Muscle layer of duodenum (tissue), 2 donors: Measurements from ENCODE around the gene C22orf42.
A peak's percentile ranks its signal among the peaks of the same experiment; 100 is the strongest.
"Not testable (repeated sequence)": the region's sequence is repeated elsewhere in the genome, so short reads cannot be mapped to it uniquely, and the experiment has no call there.

ENCODE experiments used
- H3K27ac ChIP-seq: one replicate; pipeline ENCODE4 v1.7.0; 2013; ENCODE audit warnings: mild to moderate bottlenecking, low read length
- H3K27me3 ChIP-seq: one replicate; pipeline ENCODE4 v1.7.0; 2013; ENCODE audit warnings: low read depth, mild to moderate bottlenecking, control low read depth, low read length
- H3K36me3 ChIP-seq, 2 donors: one replicate each; pipeline ENCODE4 v1.7.0; 2013; ENCODE audit warnings: low read length in 2 of 2, control low read depth in 1 of 2, mild to moderate bottlenecking in 1 of 2; ENCODE audit not compliant: insufficient read depth in 2 of 2, control insufficient read depth in 1 of 2
- H3K4me1 ChIP-seq, 2 donors: one replicate each; pipeline ENCODE4 v1.7.0; 2013; ENCODE audit warnings: low read length in 2 of 2, mild to moderate bottlenecking in 2 of 2, control low read depth in 1 of 2, moderate library complexity in 1 of 2; ENCODE audit not compliant: insufficient read depth in 2 of 2, control insufficient read depth in 1 of 2
- H3K4me3 ChIP-seq, 2 donors: one replicate each; pipeline ENCODE4 v1.7.0; 2013; ENCODE audit warnings: low read length in 2 of 2, low read depth in 1 of 2, mild to moderate bottlenecking in 1 of 2
- H3K9me3 ChIP-seq, 2 donors: one replicate each; pipeline ENCODE4 v1.7.0; 2013; ENCODE audit warnings: low read length in 2 of 2, control low read depth in 1 of 2, mild to moderate bottlenecking in 1 of 2; ENCODE audit not compliant: control insufficient read depth in 1 of 2
- donor health status: healthy.

C22orf42 gene

DNA sequence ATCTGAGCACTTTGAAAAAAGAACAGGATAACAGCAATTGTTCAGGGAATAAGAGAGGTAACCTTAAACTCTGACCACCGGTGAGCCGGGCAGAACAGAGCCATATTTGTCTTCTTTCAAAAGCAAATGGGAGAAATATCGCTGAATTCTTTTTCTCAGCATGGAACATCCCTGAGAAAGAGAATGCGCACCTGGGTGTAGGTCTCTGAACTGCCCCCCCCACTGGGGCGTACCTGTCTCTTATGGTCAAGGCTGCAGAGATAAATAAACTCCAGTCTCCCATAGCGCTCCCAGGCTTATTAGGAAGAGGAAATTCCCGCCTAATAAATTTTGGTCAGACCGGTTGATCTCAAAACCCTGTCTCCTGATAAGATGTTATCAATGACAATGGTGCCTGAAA lies 12.0 kb downstream of the C22orf42 start:
- not testable (repeated sequence) for H3K4me3 ChIP-seq, H3K27ac ChIP-seq, H3K36me3 ChIP-seq, H3K27me3 ChIP-seq, H3K4me1 ChIP-seq, H3K9me3 ChIP-seq

DNA sequence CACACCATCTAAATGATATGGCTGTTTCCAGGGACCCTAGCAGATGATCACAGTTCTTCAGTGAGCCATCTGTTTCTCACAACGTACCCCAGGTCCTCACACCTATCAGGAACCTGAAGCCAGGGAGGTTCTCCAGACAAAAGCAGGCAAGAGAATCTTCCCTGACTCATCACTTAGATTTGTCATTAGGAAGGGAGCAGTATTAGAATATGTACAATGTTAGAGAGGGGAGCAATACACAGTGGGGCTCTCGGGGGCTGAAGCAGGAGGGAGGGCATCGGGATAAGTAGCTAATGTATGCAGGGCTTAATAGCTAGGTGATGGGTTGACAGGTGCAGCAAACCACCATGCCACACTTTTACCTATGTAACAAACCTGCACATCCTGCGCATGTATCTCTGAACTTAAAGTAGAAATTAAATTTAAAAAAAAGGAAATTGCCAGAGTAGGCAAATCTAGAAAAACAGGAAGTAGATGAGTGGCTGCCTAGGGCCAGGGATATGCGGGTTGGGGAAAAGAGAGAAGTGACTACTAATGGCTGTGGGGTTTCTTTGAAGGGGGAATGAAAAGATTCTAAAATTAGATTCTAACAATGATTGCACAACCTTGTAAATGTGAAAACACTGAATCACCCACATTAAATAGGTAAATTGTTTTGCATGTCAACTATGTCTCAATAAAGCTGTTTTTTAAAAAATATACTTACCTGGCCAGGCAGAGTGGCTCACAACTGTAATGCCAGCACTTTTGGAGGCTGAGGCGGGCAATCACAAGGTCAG lies 14.4 kb downstream of the C22orf42 start:
- H3K9me3 ChIP-seq = no peaks in the 10 kb centered on the region
- H3K27ac ChIP-seq = no peak overlapping the region
- H3K4me1 ChIP-seq = no peaks in the 10 kb centered on the region
- H3K27me3 ChIP-seq = no peaks in the 10 kb centered on the region
- no peaks in the 10 kb centered on the region for H3K36me3 ChIP-seq
- no peak overlapping the region for H3K4me3 ChIP-seq

DNA sequence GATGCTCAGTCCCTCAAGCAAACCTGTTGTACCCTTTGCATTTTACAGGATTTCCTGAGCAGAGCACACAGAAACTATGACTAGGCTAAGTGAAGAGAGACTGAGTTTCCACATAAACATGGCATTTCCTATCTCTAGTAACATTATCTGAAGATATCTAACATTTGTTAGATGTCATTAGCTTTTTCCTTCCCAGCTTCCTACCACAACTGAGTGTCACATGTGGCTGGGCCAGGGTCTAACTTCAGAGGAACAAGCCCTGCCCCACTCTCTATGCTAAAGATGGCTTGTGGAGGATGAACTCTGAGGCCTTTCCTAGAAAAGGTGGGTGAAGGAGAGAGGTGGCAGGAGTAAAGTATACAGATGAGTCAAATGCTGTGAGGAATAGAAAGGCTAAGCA lies 16.5 kb downstream of the C22orf42 start:
- H3K36me3 ChIP-seq = no peaks in the 10 kb centered on the region
- no peak overlapping the region for H3K27ac ChIP-seq
- H3K4me1 ChIP-seq = no peaks in the 10 kb centered on the region
- H3K4me3 ChIP-seq = no peak overlapping the region
- no peaks in the 10 kb centered on the region for H3K27me3 ChIP-seq
- H3K9me3 ChIP-seq = no peaks in the 10 kb centered on the region

DNA sequence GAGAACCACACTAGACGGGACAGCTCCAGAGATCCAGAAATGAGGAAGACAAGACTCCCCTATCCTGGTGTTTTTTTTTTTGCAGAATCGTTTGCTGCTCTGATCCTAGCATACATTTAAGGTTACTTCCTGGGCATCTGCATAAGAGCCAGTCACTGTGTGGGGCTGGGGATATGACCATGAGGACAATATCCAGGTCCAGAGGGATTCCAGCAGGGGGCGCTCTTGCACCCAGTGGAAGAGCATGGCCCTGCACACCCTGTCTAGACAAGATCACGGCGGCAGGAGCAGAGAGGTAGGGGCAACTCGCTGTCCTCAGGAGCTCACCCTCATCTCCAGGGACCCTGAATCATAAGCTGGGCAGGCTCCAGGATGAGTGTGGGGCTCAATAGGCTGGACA lies 18.4 kb downstream of the C22orf42 start:
- H3K4me3 ChIP-seq, H3K4me1 ChIP-seq, H3K27ac ChIP-seq, H3K27me3 ChIP-seq, H3K9me3 ChIP-seq, H3K36me3 ChIP-seq: not testable (repeated sequence)

DNA sequence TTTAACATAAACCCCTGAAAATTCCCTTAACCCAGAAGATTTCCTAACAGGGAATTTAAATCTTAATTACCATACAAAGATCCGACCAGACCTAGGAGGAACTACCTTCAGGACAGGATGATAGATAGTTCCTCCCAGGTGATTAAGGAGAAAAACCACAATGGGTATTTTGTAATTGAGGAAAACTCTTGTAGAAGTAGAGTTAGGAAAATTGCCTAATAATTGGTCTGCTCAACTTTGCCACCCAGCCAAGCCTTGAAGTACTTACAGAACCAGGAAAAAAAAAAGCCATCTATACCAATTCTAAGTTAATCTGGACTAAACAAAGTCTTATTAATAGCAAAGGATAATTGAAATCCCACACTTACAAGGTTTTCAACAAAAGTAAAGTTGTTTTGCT lies 20.5 kb downstream of the C22orf42 start:
- not testable (repeated sequence) for H3K27ac ChIP-seq, H3K4me1 ChIP-seq

DNA sequence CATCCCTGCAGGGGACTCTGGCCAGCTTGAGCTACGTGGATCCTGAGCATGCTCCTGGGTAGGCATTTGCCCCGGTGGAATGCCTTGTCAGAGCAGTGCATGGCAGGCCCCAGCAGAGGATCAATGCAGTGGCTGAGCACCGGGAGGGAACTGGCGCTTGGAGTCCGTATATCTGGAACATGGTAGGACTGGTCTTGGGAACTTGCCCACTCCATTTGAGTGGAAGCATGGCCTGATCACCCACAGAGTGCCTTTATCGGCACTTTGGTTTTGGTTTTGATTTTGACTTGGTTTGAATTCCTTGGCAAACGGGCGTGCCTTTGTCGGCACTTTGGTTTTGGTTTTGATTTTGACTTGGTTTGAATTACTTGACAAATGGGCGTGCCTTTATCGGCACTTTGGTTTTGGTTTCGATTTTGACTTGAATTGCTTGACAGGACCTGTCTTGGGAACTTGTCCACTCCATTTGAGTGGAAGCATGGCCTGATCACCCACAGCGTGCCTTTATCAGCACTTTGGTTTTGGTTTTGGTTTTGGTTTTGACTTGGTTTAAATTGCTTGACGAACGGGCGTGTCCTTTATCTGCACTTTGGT lies 21.3 kb downstream of the C22orf42 start:
- H3K4me1 ChIP-seq, H3K27ac ChIP-seq, H3K36me3 ChIP-seq, H3K27me3 ChIP-seq, H3K9me3 ChIP-seq: not testable (repeated sequence)
- H3K4me3 ChIP-seq = peak overlapping the region; percentile 0 to 61

More for the DNA sequence above, 20.5 kb downstream of the C22orf42 start:
- not testable (repeated sequence) for H3K9me3 ChIP-seq, H3K27me3 ChIP-seq, H3K36me3 ChIP-seq, H3K4me3 ChIP-seq

DNA sequence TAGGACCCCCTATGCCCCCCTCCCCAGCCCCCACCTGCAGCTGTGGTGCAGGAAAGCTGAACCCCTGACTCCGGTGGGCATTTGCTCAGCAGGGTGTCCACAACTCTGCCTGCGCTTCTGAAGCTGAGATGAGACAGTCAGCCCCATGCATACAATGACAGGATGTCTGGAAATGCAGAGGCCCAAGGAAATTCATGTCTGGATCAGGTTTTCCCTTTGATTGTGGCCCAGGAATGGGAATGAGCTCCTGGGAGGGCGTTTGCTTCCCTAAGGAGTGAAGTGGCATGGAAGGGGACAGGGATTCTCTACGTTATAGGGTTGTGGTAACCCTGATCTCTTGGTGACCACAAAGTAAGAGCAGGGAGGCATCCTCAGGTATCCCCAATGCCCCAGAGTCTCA lies 22.2 kb downstream of the C22orf42 start:
- H3K9me3 ChIP-seq, H3K36me3 ChIP-seq, H3K4me1 ChIP-seq, H3K27ac ChIP-seq, H3K4me3 ChIP-seq, H3K27me3 ChIP-seq: not testable (repeated sequence)

DNA sequence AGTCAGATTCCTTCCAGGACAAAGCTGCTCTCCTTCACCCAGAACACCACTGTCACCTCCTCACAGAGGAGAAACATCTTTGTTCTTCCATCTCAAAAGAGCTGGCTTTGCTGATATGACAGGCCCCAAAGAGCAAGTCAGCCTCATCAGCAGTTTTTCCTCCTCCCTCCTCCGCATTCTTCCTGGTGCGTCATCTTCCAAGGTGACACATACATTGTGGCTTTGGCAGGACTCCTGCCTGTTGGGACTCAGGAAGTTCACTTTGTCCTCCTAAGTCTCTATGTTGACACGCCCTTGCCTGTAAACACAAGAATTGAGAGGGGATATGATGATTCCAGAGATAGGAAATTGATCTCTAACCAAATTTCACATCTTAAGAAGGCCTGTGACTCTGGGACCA lies 23.1 kb downstream of the C22orf42 start:
- not testable (repeated sequence) for H3K36me3 ChIP-seq, H3K9me3 ChIP-seq, H3K4me3 ChIP-seq, H3K4me1 ChIP-seq, H3K27ac ChIP-seq, H3K27me3 ChIP-seq

DNA sequence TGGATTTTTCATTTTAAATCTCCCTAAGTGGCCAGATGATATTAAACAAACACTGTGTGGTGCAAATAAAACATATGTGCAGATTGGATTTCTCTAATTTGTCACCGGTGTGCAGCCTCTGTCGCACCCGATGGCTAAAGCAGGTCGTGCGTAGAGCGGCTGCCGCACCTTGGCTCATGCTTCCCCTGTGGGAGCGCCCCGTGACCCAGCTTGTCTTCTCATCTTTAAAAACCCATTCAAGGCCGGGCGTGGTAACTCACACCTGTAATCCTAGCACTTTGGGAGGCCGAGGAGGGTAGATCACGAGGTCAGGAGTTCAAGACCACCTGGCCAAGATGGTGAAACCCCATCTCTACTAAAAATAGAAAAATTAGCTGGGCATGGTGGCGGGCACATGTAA lies 24.3 kb downstream of the C22orf42 start:
- not testable (repeated sequence) for H3K27ac ChIP-seq, H3K36me3 ChIP-seq, H3K4me1 ChIP-seq, H3K27me3 ChIP-seq, H3K4me3 ChIP-seq, H3K9me3 ChIP-seq

DNA sequence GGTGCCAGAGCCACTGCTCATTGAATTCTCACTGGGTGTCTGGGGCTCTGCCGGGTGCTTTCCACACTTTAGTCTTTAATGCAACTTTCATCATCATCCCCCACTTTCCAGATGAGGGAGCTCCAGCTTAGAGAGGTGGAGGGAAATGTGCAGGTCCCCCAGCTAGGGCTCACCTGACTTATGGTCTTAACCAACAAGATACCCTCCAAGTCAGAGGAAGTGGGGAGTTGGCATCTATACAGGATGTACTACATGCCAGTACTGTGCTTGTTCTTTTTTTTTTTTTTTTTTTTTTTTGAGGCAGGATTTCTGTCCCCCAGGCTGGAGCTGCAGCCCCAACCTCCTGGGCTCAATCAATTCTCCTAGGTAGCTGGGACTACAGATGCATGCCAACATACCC lies 26.3 kb downstream of the C22orf42 start:
- H3K27me3 ChIP-seq = no peaks in the 10 kb centered on the region
- H3K27ac ChIP-seq = no peak overlapping the region
- no peak overlapping the region for H3K4me3 ChIP-seq
- no peaks in the 10 kb centered on the region for H3K9me3 ChIP-seq
- no peaks in the 10 kb centered on the region for H3K36me3 ChIP-seq
- no peaks in the 10 kb centered on the region for H3K4me1 ChIP-seq

DNA sequence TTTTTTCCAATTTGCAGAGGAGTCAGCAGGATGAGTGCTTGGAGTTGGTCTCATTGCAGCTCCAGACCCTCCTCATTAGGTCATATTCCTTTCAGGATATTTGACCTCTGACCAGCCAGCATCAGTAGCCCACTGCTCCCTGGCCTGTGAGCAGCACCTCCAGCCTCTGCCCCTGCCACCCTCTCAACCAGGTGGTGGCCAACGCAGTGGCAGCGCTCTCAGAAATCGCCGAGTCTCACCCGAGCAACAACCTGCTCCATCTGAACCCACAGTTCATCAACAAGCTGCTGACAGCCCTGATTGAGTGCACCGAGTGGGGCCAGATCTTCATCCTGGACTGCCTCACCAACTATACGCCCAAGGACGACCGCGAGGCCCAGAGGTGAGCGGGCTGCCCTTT lies 27.0 kb downstream of the C22orf42 start:
- Histone ChIP-seq H3K27ac (no peak overlapping the region), H3K4me3 (no peak overlapping the region), H3K27me3 (no peaks in the 10 kb centered on the region), H3K36me3 (no peaks in the 10 kb centered on the region), H3K4me1 (no peaks in the 10 kb centered on the region), H3K9me3 (no peaks in the 10 kb centered on the region)

DNA sequence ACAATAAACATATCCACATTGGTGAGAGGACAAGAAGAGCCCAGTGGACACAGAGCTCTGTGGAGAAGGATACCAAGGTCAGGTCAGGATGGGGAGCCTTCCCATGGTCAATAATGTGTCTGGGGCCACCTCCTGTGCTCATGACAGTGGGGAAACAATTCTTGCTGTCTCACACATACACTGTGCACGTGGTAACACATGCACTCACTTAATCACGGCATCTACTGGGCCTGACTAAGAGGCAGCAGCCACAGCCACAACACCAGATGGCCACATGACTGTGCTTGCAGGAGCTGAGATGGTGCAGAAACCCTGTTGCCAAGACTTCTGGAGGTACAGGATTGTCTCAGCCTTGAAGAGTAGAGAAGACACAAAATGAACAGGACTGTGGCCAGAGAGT lies 28.6 kb downstream of the C22orf42 start:
- H3K4me3 ChIP-seq = no peak overlapping the region
- no peaks in the 10 kb centered on the region for H3K9me3 ChIP-seq
- no peak overlapping the region for H3K27ac ChIP-seq
- no peaks in the 10 kb centered on the region for H3K27me3 ChIP-seq
- H3K36me3 ChIP-seq = no peaks in the 10 kb centered on the region
- H3K4me1 ChIP-seq = no peaks in the 10 kb centered on the region
